NB4 (cell line): ENCODE measurements around the gene MANSC4.
A peak's percentile ranks its signal among the peaks of the same experiment; 100 is the strongest.

Experiments
- DNase-seq: peaks from one replicate; pipeline ENCODE4 v3.0.0; 2010; ENCODE audit warnings: low read depth
- H3K4me3 ChIP-seq: one replicate; pipeline ENCODE4 v1.5.1; 2011; ENCODE audit warnings: mild to moderate bottlenecking, low read depth, low read length, moderate library complexity
- CTCF ChIP-seq: IDR thresholded peaks from one replicate; pipeline ENCODE4 v1.5.1; 2012; ENCODE audit warnings: low read depth, low read length
- MYC ChIP-seq: IDR thresholded peaks from 2 replicates; pipeline ENCODE4 v1.6.1; 2011; ENCODE audit warnings: low read depth, low read length
- POLR2A ChIP-seq: IDR thresholded peaks from 2 replicates; pipeline ENCODE4 v1.6.1; 2011; ENCODE audit warnings: mild to moderate bottlenecking; ENCODE audit not compliant: insufficient read length; ENCODE audit errors: extremely low read depth
- TF ChIP-seq, protein P1 (sequence below): IDR thresholded peaks from 2 replicates; pipeline ENCODE4 v1.6.1; 2011; ENCODE audit warnings: low read depth, low read length

The MANSC4 gene

DNA sequence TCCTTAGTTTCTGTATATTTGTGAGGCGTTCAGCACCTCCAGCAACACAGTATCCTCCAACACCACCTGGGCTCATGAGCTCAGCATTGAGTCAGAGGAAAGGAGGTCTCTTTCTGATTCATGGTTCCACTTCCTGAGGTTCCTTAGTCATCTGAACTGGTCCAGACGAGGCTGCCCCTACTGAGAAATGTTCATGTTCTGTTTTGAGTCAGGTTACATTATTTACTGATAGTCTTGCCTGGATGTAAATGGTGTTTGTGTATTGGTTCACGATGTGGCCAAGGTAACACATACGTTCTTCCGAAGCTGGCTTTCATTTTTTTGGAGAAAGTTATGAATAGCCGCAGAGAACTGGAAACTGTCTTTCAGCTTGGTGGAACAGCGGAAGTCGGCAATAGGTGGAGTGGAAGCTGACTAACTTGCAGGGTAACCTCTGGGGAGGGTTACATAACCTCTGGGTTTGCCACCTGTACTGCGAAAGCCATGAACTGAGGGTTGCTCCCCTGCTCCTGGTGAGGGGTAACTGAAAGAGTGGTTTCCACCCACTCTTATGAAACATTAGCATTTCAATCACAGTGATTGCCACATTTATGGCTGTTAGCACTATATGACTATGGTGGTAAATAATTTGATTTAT, 42.2 kb upstream of the MANSC4 start:
- TF ChIP-seq MYC (peak; percentile 54; the same call in 1 of the 2 replicates), POLR2A (no peak), CTCF (no peak)
- TF ChIP-seq, protein P1, sequence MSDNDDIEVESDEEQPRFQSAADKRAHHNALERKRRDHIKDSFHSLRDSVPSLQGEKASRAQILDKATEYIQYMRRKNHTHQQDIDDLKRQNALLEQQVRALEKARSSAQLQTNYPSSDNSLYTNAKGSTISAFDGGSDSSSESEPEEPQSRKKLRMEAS = peak; percentile 37; the same call in 1 of the 2 replicates
- peak; percentile 92 for DNase-seq
- H3K4me3 ChIP-seq = peak overlapping the region; percentile 19

DNA sequence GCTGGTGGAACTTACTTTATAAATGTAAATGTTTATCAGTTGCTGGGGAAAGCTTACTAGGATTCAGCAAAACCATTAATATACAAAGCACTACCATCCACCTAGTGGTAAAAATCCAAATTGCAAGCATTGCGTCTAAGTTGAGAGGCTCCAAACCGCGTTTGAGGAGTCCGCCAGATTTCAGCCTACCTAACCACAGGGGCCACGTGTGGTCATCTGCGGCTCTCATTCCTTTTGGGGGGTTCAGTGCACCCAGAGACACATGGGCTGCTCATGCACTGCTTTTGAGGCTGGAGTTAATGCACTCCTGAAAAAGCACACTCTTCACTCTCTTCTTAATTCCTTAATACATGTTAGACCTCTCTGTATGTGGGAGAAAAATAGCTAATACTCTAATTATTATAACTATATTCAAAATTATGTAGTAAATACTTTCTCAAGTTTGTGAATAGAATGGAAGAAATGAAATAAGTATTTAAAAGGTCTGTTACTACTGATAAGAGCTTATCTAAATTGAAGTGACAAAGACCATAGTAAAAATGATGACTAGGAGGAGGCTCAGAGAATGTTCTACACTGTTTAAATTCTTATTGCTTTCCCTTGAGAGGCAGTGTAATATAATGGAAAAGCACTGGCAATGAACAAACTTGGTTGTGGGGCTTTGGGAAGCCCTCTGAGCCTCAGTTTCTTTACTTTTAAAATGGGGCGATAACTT, 41.4 kb upstream of the MANSC4 start:
- peak; percentile 89 for DNase-seq
- TF ChIP-seq, protein P1 = peak; percentile 88
- TF ChIP-seq CTCF (peak; percentile 87), MYC (peak; percentile 59), POLR2A (no peak)
- no peak overlapping the region for H3K4me3 ChIP-seq

DNA sequence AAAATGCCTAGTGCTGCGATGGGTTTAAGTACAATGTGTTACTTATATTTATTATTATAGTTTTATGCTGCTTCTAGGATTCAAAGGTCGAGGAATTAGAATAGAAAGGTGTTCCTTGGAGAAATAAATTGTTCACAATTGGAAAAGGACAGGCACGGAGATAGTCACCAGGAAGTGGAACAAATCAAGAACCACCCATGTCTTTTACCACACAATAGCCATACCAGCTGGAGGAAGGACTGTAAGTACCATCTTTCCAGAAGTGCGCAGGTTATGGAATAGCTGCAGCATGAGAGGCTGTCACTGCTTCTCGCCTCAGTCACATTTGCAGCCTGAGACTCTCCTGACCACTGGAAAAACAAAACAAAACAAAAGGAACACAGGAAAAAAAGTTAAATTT, 40.5 kb upstream of the MANSC4 start:
- TF ChIP-seq MYC (no peak), POLR2A (no peak), CTCF (no peak)
- TF ChIP-seq, protein P1 = no peak
- DNase-seq = no peak

GRCh38 chr12:27818401-27818918, 38.4 kb upstream of the MANSC4 start:
- TF ChIP-seq, protein P1 = no peak
- TF ChIP-seq POLR2A (no peak), MYC (no peak), CTCF (no peak)
- DNase-seq = no peak
- no peak overlapping the region for H3K4me3 ChIP-seq

More for the DNA sequence above, 40.5 kb upstream of the MANSC4 start:
- no peak overlapping the region for H3K4me3 ChIP-seq

GRCh38 chr12:27817766-27818165, 37.7 kb upstream of the MANSC4 start:
- TF ChIP-seq, protein P1 = no peak
- no peak for TF ChIP-seq CTCF
- no peak for TF ChIP-seq POLR2A
- no peak for TF ChIP-seq MYC
- no peak for DNase-seq
- no peak overlapping the region for H3K4me3 ChIP-seq
